CD4-positive, alpha-beta T cell treated with Interleukin-4 for 1 hour (primary cell): ENCODE results near the gene GUCY2C.

Experiments
- DNase-seq, 2 donors: peaks; one replicate each; pipeline ENCODE4 v3.0.0-alpha.2; 2020 to 2022

GUCY2C gene

GRCh38 chr12:14681625-14682024 lies 14.8 kb downstream of the GUCY2C start:
- DNase-seq: no peak

GRCh38 chr12:14681190-14681589 lies 15.2 kb downstream of the GUCY2C start:
- DNase-seq: no peak

GRCh38 chr12:14678547-14679150 lies 17.8 kb downstream of the GUCY2C start:
- DNase-seq: no peak

- no peak for DNase-seq
These were observed 27.8 kb downstream of the GUCY2C start for GRCh38 chr12:14668591-14668990.

GRCh38 chr12:14665354-14666348 lies 30.7 kb downstream of the GUCY2C start:
- no peak for DNase-seq

GRCh38 chr12:14664434-14665023 lies 31.9 kb downstream of the GUCY2C start:
- peak; percentile 32 to 66 for DNase-seq

- DNase-seq: no peak
These were observed 33.4 kb downstream of the GUCY2C start for GRCh38 chr12:14663002-14663401.

GRCh38 chr12:14656846-14657245 lies 39.6 kb downstream of the GUCY2C start:
- DNase-seq: no peak

GRCh38 chr12:14655284-14655683 lies 41.1 kb downstream of the GUCY2C start:
- DNase-seq: no peak

GRCh38 chr12:14654842-14655241 lies 41.6 kb downstream of the GUCY2C start:
- DNase-seq: no peak

GRCh38 chr12:14654416-14654815 lies 42.0 kb downstream of the GUCY2C start:
- DNase-seq: no peak

GRCh38 chr12:14652483-14652882 lies 43.9 kb downstream of the GUCY2C start:
- DNase-seq: no peak

- DNase-seq: no peak
These were observed 45.0 kb downstream of the GUCY2C start for GRCh38 chr12:14651371-14651770.

GRCh38 chr12:14650789-14651188 lies 45.6 kb downstream of the GUCY2C start:
- DNase-seq: no peak

- no peak for DNase-seq
These were observed 49.2 kb downstream of the GUCY2C start for GRCh38 chr12:14647028-14647750.

- DNase-seq: peak in 1 of 2 donors; percentile 52
These were observed 53.1 kb downstream of the GUCY2C start for GRCh38 chr12:14643251-14643650.

GRCh38 chr12:14638066-14638465 lies 58.3 kb downstream of the GUCY2C start:
- DNase-seq: no peak

- DNase-seq: no peak
These were observed 60.6 kb downstream of the GUCY2C start for GRCh38 chr12:14635776-14636175.

GRCh38 chr12:14630793-14631192 lies 65.6 kb downstream of the GUCY2C start:
- DNase-seq: no peak

GRCh38 chr12:14629832-14630710 lies 66.3 kb downstream of the GUCY2C start:
- DNase-seq: peak; percentile 65 to 70

- DNase-seq: no peak
These were observed 67.6 kb downstream of the GUCY2C start for GRCh38 chr12:14628771-14629170.

GRCh38 chr12:14621826-14622225 lies 74.6 kb downstream of the GUCY2C start:
- DNase-seq: no peak
